ENCODE data around the gene TXNDC16.
A peak's percentile ranks its signal among the peaks of the same experiment; 100 is the strongest.

Gene TXNDC16

GRCh38 chr14:52553002-52553670, 831 bp upstream of the TXNDC16 start:
- DNase-seq (ENCODE audit: low spot score in 2 of 2) (peak; percentile 41 to 57), ATAC-seq (ENCODE audit: low read depth) (peak; percentile 16)
- Mint-ChIP-seq H3K9me3 (no peaks in the 10 kb centered on the region), H3K27me3 (peaks cover 3% of the 10 kb centered on the region), H3K36me3 (no peaks in the 10 kb centered on the region), H3K27ac (peak overlapping the region; percentile 94), H3K4me3 (peak overlapping the region; percentile 89), H3K4me1 (peaks cover 19% of the 10 kb centered on the region)

GRCh38 chr14:52551696-52552062, 626 bp downstream of the TXNDC16 start:
- H3K27me3 Mint-ChIP-seq: peaks cover 3% of the 10 kb centered on the region
- H3K4me3 Mint-ChIP-seq: peak overlapping the region; percentile 93
- H3K27ac Mint-ChIP-seq: peak overlapping the region; percentile 42
- ATAC-seq (ENCODE audit: low read depth) (no peak), DNase-seq (ENCODE audit: low spot score in 2 of 2) (no peak)
- H3K36me3 Mint-ChIP-seq: peaks cover 2% of the 10 kb centered on the region
- no peaks in the 10 kb centered on the region for H3K9me3 Mint-ChIP-seq
- H3K4me1 Mint-ChIP-seq: peaks cover 19% of the 10 kb centered on the region

GRCh38 chr14:52551205-52551604, 1.1 kb downstream of the TXNDC16 start:
- no peak for DNase-seq (ENCODE audit: low spot score in 2 of 2)

GRCh38 chr14:52550661-52551060, 1.6 kb downstream of the TXNDC16 start:
- ATAC-seq (ENCODE audit: low read depth) (no peak), DNase-seq (ENCODE audit: low spot score in 2 of 2) (no peak)
- Mint-ChIP-seq H3K27ac (no peak overlapping the region), H3K4me1 (peaks cover 25% of the 10 kb centered on the region), H3K4me3 (peak overlapping the region; percentile 93), H3K27me3 (peaks cover 3% of the 10 kb centered on the region), H3K9me3 (no peaks in the 10 kb centered on the region), H3K36me3 (peaks cover 2% of the 10 kb centered on the region)

More at GRCh38 chr14:52551205-52551604, 1.1 kb downstream of the TXNDC16 start:
- peak overlapping the region; percentile 42 for H3K27ac Mint-ChIP-seq
- no peaks in the 10 kb centered on the region for H3K9me3 Mint-ChIP-seq
- peak overlapping the region; percentile 93 for H3K4me3 Mint-ChIP-seq
- peaks cover 2% of the 10 kb centered on the region for H3K36me3 Mint-ChIP-seq
- peaks cover 21% of the 10 kb centered on the region for H3K4me1 Mint-ChIP-seq
- ATAC-seq (ENCODE audit: low read depth): no peak
- H3K27me3 Mint-ChIP-seq: peaks cover 3% of the 10 kb centered on the region

- Mint-ChIP-seq H3K4me3 (no peak overlapping the region), H3K27ac (no peak overlapping the region), H3K36me3 (peaks cover 2% of the 10 kb centered on the region), H3K9me3 (no peaks in the 10 kb centered on the region), H3K27me3 (no peaks in the 10 kb centered on the region), H3K4me1 (peaks cover 22% of the 10 kb centered on the region)
- DNase-seq (ENCODE audit: low spot score in 2 of 2): no peak
- no peak for ATAC-seq (ENCODE audit: low read depth)
Measured at GRCh38 chr14:52547526-52547925, 4.8 kb downstream of the TXNDC16 start.

GRCh38 chr14:52547027-52547426, 5.3 kb downstream of the TXNDC16 start:
- no peaks in the 10 kb centered on the region for H3K27me3 Mint-ChIP-seq
- ATAC-seq (ENCODE audit: low read depth) (no peak), DNase-seq (ENCODE audit: low spot score in 2 of 2) (no peak)
- no peak overlapping the region for H3K4me3 Mint-ChIP-seq
- H3K27ac Mint-ChIP-seq: no peak overlapping the region
- H3K9me3 Mint-ChIP-seq: no peaks in the 10 kb centered on the region
- peaks cover 22% of the 10 kb centered on the region for H3K4me1 Mint-ChIP-seq
- H3K36me3 Mint-ChIP-seq: peaks cover 2% of the 10 kb centered on the region

GRCh38 chr14:52546318-52546670, 6.0 kb downstream of the TXNDC16 start:
- H3K4me1 Mint-ChIP-seq: peaks cover 17% of the 10 kb centered on the region
- ATAC-seq (ENCODE audit: low read depth): no peak

GRCh38 chr14:52545584-52546317, 6.6 kb downstream of the TXNDC16 start:
- peaks cover 11% of the 10 kb centered on the region for H3K4me1 Mint-ChIP-seq
- no peaks in the 10 kb centered on the region for H3K9me3 Mint-ChIP-seq
- H3K36me3 Mint-ChIP-seq: peaks cover 2% of the 10 kb centered on the region
- H3K4me3 Mint-ChIP-seq: no peak overlapping the region
- ATAC-seq (ENCODE audit: low read depth) (no peak), DNase-seq (ENCODE audit: low spot score in 2 of 2) (no peak)
- H3K27ac Mint-ChIP-seq: no peak overlapping the region
- no peaks in the 10 kb centered on the region for H3K27me3 Mint-ChIP-seq

More at GRCh38 chr14:52546318-52546670, 6.0 kb downstream of the TXNDC16 start:
- DNase-seq (ENCODE audit: low spot score in 2 of 2): no peak
- H3K36me3 Mint-ChIP-seq: peaks cover 2% of the 10 kb centered on the region
- H3K9me3 Mint-ChIP-seq: no peaks in the 10 kb centered on the region
- no peaks in the 10 kb centered on the region for H3K27me3 Mint-ChIP-seq
- no peak overlapping the region for H3K27ac Mint-ChIP-seq
- no peak overlapping the region for H3K4me3 Mint-ChIP-seq

GRCh38 chr14:52538623-52539022, 13.7 kb downstream of the TXNDC16 start:
- DNase-seq (ENCODE audit: low spot score in 2 of 2) (no peak), ATAC-seq (ENCODE audit: low read depth) (peak; percentile 38)
- no peaks in the 10 kb centered on the region for H3K27me3 Mint-ChIP-seq
- H3K9me3 Mint-ChIP-seq: no peaks in the 10 kb centered on the region
- no peak overlapping the region for H3K27ac Mint-ChIP-seq
- H3K4me1 Mint-ChIP-seq: peaks cover 11% of the 10 kb centered on the region
- peaks cover 14% of the 10 kb centered on the region for H3K36me3 Mint-ChIP-seq
- no peak overlapping the region for H3K4me3 Mint-ChIP-seq

- Mint-ChIP-seq H3K4me3 (no peak overlapping the region), H3K27ac (no peak overlapping the region), H3K27me3 (no peaks in the 10 kb centered on the region), H3K9me3 (no peaks in the 10 kb centered on the region), H3K4me1 (peaks cover 11% of the 10 kb centered on the region), H3K36me3 (peaks cover 21% of the 10 kb centered on the region)
- no peak for DNase-seq (ENCODE audit: low spot score in 2 of 2)
- no peak for ATAC-seq (ENCODE audit: low read depth)
Measured at GRCh38 chr14:52536269-52536668, 16.0 kb downstream of the TXNDC16 start.

GRCh38 chr14:52531481-52531880, 20.8 kb downstream of the TXNDC16 start:
- DNase-seq (ENCODE audit: low spot score in 2 of 2): no peak
- H3K27ac Mint-ChIP-seq: no peak overlapping the region
- no peak overlapping the region for H3K4me3 Mint-ChIP-seq
- H3K9me3 Mint-ChIP-seq: no peaks in the 10 kb centered on the region
- no peak for ATAC-seq (ENCODE audit: low read depth)
- H3K4me1 Mint-ChIP-seq: no peaks in the 10 kb centered on the region
- peaks cover 19% of the 10 kb centered on the region for H3K36me3 Mint-ChIP-seq
- H3K27me3 Mint-ChIP-seq: no peaks in the 10 kb centered on the region

GRCh38 chr14:52527052-52527451, 25.3 kb downstream of the TXNDC16 start:
- Mint-ChIP-seq H3K4me1 (no peaks in the 10 kb centered on the region), H3K36me3 (peaks cover 6% of the 10 kb centered on the region), H3K9me3 (no peaks in the 10 kb centered on the region), H3K4me3 (no peak overlapping the region), H3K27me3 (no peaks in the 10 kb centered on the region), H3K27ac (no peak overlapping the region)
- ATAC-seq (ENCODE audit: low read depth) (no peak), DNase-seq (ENCODE audit: low spot score in 2 of 2) (no peak)

- no peaks in the 10 kb centered on the region for H3K9me3 Mint-ChIP-seq
- H3K4me1 Mint-ChIP-seq: no peaks in the 10 kb centered on the region
- peaks cover 6% of the 10 kb centered on the region for H3K36me3 Mint-ChIP-seq
- H3K27ac Mint-ChIP-seq: no peak overlapping the region
- DNase-seq (ENCODE audit: low spot score in 2 of 2) (no peak), ATAC-seq (ENCODE audit: low read depth) (no peak)
- H3K27me3 Mint-ChIP-seq: no peaks in the 10 kb centered on the region
- H3K4me3 Mint-ChIP-seq: no peak overlapping the region
Measured at GRCh38 chr14:52522581-52523345, 29.5 kb downstream of the TXNDC16 start.

GRCh38 chr14:52522033-52522432, 30.3 kb downstream of the TXNDC16 start:
- Mint-ChIP-seq H3K27ac (no peak overlapping the region), H3K4me1 (no peaks in the 10 kb centered on the region), H3K9me3 (no peaks in the 10 kb centered on the region), H3K4me3 (no peak overlapping the region), H3K36me3 (peaks cover 4% of the 10 kb centered on the region), H3K27me3 (no peaks in the 10 kb centered on the region)
- DNase-seq (ENCODE audit: low spot score in 2 of 2): no peak
- no peak for ATAC-seq (ENCODE audit: low read depth)
